ENCODE results near the gene RSPO4. TPM values are rescaled to one million over a fixed set of nuclear protein-coding genes. Genes with fewer than 3 reads are reported as not detected.

The RSPO4 gene
- total RNA-seq, 4 donors from 2014 or later = not detected

GRCh38 chr20:969868-970267, 32.2 kb downstream of the RSPO4 start:
- DNase-seq (no peak), ATAC-seq (no peak)
- Histone ChIP-seq H3K27ac (no peak overlapping the region), H3K4me3 (no peak overlapping the region), H3K4me1 (no peaks in the 10 kb centered on the region), H3K9me3 (no peaks in the 10 kb centered on the region), H3K27me3 (peaks cover 4 to 7% (median 6%) of the 10 kb centered on the region in 3 donors), H3K36me3 (no peaks in the 10 kb centered on the region)
- in situ Hi-C loops (cut with MboI; ENCODE audit: low sequenced_read_pairs in 4 of 4) = loop anchor here in 2 of 4 donors (25.0 kb wide), 1 partner anchor 242 kb away; the partner anchor contains the start of gene C20orf202 (in 2 of the 2)
- intact Hi-C loops (cut with DNase I; ENCODE audit: low total_unique reads) = no loop called here
- TF ChIP-seq CTCF (IDR thresholded peaks at IDR 0.05 in 4 of 5, conservative IDR thresholded peaks at IDR 0.05 in 1 of 5) = no peak
- no peak for TF ChIP-seq POLR2A (IDR thresholded peaks at IDR 0.05)

DNA sequence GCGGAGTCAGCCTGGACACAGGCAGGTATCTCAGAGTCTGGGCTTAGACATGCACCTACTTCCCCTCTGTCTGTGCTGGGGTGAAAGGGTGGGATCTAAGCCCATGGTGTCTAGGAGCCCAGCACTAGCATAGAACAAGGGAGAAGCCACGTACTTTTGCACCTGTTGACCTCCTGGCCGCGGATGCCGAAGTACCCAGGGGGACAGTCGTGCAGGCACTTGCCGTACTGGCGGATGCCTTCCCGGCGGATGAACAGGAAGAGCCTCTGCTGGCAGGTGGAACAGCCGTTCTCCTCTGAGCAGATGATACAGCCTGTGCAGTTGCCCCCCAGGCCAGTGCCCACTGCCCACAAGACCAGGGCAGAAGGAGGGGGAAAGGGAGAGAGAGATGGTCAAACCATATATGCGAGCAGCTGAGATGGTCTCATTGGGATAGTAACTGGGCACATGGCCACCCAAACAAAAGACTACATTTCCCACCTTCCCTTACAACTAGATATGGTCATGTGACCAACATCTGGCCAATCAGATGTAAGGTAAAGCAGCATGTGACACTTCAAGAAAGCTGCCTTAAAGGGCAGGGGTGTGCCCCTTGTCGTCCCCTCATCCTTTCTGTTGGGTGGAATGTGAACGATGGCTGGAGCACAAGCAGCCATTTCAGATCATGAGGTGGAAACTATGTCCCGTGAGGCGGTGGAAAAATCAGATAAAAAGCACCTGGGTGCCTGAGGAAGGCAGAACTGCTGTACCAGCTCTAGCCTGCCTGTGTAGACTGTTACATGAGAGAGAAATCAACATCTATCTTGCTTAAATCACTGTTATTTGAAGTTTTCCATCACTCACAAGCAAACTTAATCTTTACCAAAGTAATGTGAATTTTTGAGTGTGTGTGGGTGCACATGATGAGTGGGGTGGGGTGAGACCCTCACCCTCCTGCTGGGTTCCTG, 34.0 kb downstream of the RSPO4 start:
- in situ Hi-C loops (cut with MboI; ENCODE audit: low sequenced_read_pairs in 4 of 4) (loop anchor here in 2 of 4 donors (25.0 kb wide), 1 partner anchor 244 kb away; the partner anchor contains the start of gene C20orf202 (in 2 of the 2)), intact Hi-C loops (cut with DNase I; ENCODE audit: low total_unique reads) (no loop called here)
- DNase-seq = no peak
- H3K4me1 ChIP-seq = no peaks in the 10 kb centered on the region
- no peaks in the 10 kb centered on the region for H3K9me3 ChIP-seq
- ATAC-seq = no peak
- peaks cover 0 to 6% (median 5%) of the 10 kb centered on the region in 3 donors for H3K27me3 ChIP-seq
- no peaks in the 10 kb centered on the region for H3K36me3 ChIP-seq
- no peak overlapping the region for H3K4me3 ChIP-seq
- TF ChIP-seq POLR2A (IDR thresholded peaks at IDR 0.05) = no peak
- TF ChIP-seq CTCF (IDR thresholded peaks at IDR 0.05 in 4 of 5, conservative IDR thresholded peaks at IDR 0.05 in 1 of 5) = no peak
- H3K27ac ChIP-seq = no peak overlapping the region

DNA sequence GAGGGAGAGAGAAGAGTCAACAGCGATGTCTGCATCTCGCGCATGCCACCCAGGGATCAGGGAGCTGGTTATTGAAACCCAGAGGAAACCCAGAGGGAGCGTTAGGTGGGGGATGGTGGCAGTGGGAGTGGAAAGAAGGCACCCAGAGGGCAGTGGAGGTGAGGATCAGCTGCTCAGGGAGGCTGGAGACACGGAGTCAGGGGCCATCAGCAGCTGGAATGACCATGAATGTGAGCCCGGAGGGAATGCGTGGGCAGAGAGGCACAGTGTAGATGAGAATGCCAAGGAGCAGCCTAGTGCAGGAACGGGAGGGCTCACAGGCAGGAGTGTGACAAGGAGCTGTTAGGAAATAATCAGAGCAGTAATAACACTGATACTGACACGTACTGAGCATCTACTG, 36.2 kb downstream of the RSPO4 start:
- Histone ChIP-seq H3K27ac (no peak overlapping the region), H3K36me3 (no peaks in the 10 kb centered on the region), H3K9me3 (no peaks in the 10 kb centered on the region), H3K27me3 (peaks cover 0 to 6% (median 5%) of the 10 kb centered on the region in 3 donors), H3K4me1 (no peaks in the 10 kb centered on the region), H3K4me3 (no peak overlapping the region)
- ATAC-seq (no peak), DNase-seq (no peak)
- TF ChIP-seq POLR2A (IDR thresholded peaks at IDR 0.05) = no peak
- in situ Hi-C loops (cut with MboI; ENCODE audit: low sequenced_read_pairs in 4 of 4) = loop anchor here in 2 of 4 donors (25.0 kb wide), 1 partner anchor 246 kb away; the partner anchor contains the start of gene C20orf202 (in 2 of the 2)
- intact Hi-C loops (cut with DNase I; ENCODE audit: low total_unique reads) = no loop called here

DNA sequence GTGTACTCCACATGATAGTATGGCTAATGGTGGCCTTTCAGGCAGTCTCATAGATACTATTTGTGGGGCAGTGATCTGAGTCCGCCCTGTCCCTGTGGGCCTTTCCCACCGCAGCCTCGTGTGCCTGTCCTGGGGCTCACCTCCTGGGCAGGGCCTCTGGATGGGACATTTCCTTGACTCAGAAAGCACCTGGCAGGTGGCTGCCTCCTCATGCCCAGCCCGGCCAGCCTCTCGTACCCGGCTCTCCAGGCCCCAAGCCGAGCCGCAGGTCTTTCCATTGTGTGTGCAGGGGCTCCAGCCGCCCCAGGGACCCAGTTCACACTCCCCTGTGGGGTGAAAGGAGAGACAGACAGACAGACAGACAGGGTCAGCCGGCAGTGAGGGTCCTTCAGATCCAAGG, 38.3 kb downstream of the RSPO4 start:
- intact Hi-C loops (cut with DNase I; ENCODE audit: low total_unique reads) = no loop called here
- no peak overlapping the region for H3K27ac ChIP-seq
- no peak for TF ChIP-seq CTCF (IDR thresholded peaks at IDR 0.05 in 4 of 5, conservative IDR thresholded peaks at IDR 0.05 in 1 of 5)
- no peak for TF ChIP-seq POLR2A (IDR thresholded peaks at IDR 0.05)
- H3K4me3 ChIP-seq = no peak overlapping the region
- H3K27me3 ChIP-seq = peaks cover 0 to 6% (median 5%) of the 10 kb centered on the region in 3 donors
- H3K9me3 ChIP-seq = no peaks in the 10 kb centered on the region
- in situ Hi-C loops (cut with MboI; ENCODE audit: low sequenced_read_pairs in 4 of 4) = loop anchor here in 2 of 4 donors (25.0 kb wide), 1 partner anchor 249 kb away; the partner anchor contains the start of gene C20orf202 (in 2 of the 2)
- H3K36me3 ChIP-seq = no peaks in the 10 kb centered on the region
- DNase-seq (no peak), ATAC-seq (no peak)
- H3K4me1 ChIP-seq = no peaks in the 10 kb centered on the region

GRCh38 chr20:962683-963082, 39.4 kb downstream of the RSPO4 start:
- H3K27ac ChIP-seq = no peak overlapping the region
- ATAC-seq (no peak), DNase-seq (no peak)
- peaks cover 0 to 15% (median 5%) of the 10 kb centered on the region in 3 donors for H3K27me3 ChIP-seq
- H3K4me1 ChIP-seq = no peaks in the 10 kb centered on the region
- no peaks in the 10 kb centered on the region for H3K9me3 ChIP-seq
- H3K36me3 ChIP-seq = no peaks in the 10 kb centered on the region
- H3K4me3 ChIP-seq = no peak overlapping the region
- TF ChIP-seq CTCF (IDR thresholded peaks at IDR 0.05 in 4 of 5, conservative IDR thresholded peaks at IDR 0.05 in 1 of 5) = no peak
- TF ChIP-seq POLR2A (IDR thresholded peaks at IDR 0.05) = no peak
- in situ Hi-C loops (cut with MboI; ENCODE audit: low sequenced_read_pairs in 4 of 4) (loop anchor here in 2 of 4 donors (25.0 kb wide), 1 partner anchor 250 kb away; the partner anchor contains the start of gene C20orf202 (in 2 of the 2)), intact Hi-C loops (cut with DNase I; ENCODE audit: low total_unique reads) (no loop called here)
